ENCODE results near the gene GRM1.

GRCh38 chr6:146351018-146351417 is 322.2 kb downstream of the GRM1 start:
- TF ChIP-seq, protein P1, sequence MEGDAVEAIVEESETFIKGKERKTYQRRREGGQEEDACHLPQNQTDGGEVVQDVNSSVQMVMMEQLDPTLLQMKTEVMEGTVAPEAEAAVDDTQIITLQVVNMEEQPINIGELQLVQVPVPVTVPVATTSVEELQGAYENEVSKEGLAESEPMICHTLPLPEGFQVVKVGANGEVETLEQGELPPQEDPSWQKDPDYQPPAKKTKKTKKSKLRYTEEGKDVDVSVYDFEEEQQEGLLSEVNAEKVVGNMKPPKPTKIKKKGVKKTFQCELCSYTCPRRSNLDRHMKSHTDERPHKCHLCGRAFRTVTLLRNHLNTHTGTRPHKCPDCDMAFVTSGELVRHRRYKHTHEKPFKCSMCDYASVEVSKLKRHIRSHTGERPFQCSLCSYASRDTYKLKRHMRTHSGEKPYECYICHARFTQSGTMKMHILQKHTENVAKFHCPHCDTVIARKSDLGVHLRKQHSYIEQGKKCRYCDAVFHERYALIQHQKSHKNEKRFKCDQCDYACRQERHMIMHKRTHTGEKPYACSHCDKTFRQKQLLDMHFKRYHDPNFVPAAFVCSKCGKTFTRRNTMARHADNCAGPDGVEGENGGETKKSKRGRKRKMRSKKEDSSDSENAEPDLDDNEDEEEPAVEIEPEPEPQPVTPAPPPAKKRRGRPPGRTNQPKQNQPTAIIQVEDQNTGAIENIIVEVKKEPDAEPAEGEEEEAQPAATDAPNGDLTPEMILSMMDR (IDR thresholded peaks at IDR 0.05), result no peak
- TF ChIP-seq POLR2A (IDR thresholded peaks at IDR 0.05), result no peak

Measured in adrenal gland (tissue), 5 donors.